ENCODE results near the gene SMCO4.

DNA sequence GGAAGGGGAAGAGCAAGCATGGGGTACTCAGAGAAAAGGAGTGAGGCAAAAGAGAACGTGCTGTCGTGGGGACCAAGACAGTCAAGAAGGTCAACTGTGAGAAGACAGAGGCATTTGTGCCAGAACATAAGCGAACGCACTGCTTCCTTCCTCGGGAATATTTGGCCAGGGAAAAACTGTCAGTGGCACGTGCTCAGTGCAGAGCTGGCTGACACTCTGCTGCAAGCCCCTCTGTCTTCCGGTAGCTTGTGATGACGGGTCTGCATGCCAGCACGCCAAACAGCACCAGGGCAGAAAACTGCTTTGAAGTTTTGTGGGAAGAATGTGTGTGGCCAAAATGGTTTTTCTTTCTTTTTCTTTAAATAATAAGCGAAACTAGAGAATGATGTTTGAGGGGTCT, 60.6 kb downstream of the SMCO4 start:
- TF ChIP-seq CTCF (IDR thresholded peaks at IDR 0.05) (no peak), POLR2AphosphoS5 (IDR thresholded peaks at IDR 0.05) (no peak), EP300 (IDR thresholded peaks at IDR 0.05) (no peak), POLR2A (IDR thresholded peaks at IDR 0.05) (no peak)

Data from sigmoid colon (tissue), 4 donors.